GM18907 (cell line): ENCODE data around the gene SLC13A5.
"Not testable (repeated sequence)": the region's sequence is repeated elsewhere in the genome, so short reads cannot be mapped to it uniquely, and the experiment has no call there.

ENCODE experiments used
- ATAC-seq: cut with Tn5 transposase; IDR thresholded peaks from one replicate; pipeline ENCODE4 v1.9.1; 2021; ENCODE audit warnings: mild to moderate bottlenecking, moderate library complexity; ENCODE audit not compliant: unreplicated experiment

SLC13A5 gene

DNA sequence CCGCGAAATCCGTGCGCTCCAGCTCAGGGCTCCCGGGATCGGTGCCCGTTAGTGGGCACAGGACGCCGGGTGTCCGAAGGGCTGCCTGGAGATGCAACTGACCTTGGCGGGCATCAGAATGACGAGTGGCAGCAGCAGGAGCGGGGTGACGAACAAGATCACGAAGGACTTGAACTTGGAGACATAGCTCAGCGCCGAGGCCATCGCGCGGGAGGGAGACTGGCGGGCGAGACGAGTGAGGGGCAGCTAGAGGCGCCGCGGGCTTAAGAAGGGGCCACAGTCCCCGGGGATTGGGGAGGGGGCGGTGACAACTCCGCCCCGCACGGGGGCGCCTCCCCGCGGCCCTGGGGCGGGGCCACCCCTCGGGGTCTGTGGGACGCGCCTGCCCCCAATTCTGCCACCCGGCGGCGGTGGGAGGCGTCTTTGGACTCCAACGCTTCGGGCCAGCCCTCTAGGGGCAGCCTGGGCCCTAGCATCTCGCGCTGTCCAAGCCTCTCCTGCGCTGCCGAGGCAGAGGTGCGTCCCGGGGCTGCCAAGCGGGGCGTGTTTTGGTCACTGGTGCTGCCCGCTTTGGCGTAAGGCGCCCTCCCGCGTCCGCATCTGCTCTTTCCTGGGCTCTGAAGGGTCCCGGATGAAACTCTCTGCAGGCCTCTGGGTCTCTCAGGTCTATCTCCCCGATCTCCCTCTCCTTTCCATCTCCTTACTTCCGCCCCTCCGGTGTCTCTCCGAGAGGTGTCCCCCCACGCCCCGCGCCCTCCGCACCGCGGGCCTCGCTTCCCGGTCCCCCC lies at the start of gene SLC13A5:
Gene SLC13A5 (minus strand): TSS at position 240 of the 788 bp plus-strand sequence. CDS start 36 bp downstream, at position 204.
- no peak for ATAC-seq

DNA sequence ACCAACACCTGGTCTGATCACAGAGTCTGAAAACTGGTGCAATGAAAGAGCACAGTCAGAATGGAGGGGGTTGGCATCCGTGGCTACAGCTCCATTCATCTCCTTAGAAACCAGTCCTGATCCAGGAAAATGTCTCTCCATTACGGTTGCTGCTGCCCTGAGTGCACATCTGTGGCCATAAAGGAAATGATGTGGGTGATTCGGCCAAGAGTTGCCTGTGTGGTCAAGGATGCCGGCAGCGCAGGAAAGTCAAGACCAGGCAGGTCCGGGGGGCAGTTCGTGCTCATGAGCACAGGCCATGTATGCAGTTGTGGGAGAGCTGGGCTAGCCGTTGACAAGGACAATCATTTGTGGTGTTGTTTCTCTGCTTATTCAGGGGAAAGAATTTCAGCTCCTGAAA lies 48.6 kb upstream of the SLC13A5 start:
- ATAC-seq, result no peak

GRCh38 chr17:6757747-6758146 lies 44.6 kb upstream of the SLC13A5 start:
- ATAC-seq, result no peak

- no peak for ATAC-seq
These were observed 43.4 kb upstream of the SLC13A5 start for GRCh38 chr17:6756425-6757031.

- no peak for ATAC-seq
These were observed 42.6 kb upstream of the SLC13A5 start, which contains the start of gene XAF1 for GRCh38 chr17:6755731-6756184. TSS of gene XAF1 (plus strand) at chr17:6756046. CDS start at chr17:6756079, 33 bp downstream.

DNA sequence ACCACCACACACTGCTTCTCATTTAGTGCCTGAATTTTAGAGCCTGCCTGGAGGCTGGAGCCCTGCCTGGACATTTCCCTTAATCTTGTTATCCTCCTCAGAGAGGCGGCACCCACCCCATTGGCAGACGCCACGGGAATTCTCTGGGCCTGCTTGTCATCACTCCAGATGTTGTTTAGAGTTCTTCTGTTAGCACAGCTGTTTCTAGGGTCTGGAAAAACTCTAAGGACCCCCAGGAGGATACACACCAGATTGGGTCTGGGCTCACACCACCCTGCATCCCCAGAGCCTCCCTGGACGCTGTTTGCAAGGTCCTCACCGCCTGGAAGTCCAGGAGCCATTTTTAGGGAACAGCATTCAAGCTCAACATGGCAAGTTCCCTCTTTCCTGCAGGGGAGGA lies 42.1 kb upstream of the SLC13A5 start:
- no peak for ATAC-seq

DNA sequence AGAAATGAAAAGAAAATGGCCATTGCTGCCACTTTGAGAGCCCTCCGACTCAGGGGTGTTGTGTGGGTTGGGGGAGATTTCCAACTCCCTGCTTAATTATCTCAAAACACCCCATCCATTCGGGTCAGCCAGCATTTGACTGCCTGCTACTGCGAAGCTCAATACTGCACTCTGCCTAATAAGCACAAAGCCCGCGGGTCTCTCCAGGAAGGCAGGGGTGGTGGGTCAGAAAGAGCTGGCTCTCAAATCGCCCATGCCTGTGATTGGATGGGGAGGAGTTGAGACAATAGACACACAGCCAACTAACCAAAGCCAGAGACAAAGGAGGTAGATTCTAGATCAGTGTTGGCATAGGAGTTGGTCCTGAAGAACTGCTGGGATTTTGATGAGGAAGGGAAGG lies 40.4 kb upstream of the SLC13A5 start:
- no peak for ATAC-seq

GRCh38 chr17:6753006-6753445 lies 39.9 kb upstream of the SLC13A5 start:
- no peak for ATAC-seq

DNA sequence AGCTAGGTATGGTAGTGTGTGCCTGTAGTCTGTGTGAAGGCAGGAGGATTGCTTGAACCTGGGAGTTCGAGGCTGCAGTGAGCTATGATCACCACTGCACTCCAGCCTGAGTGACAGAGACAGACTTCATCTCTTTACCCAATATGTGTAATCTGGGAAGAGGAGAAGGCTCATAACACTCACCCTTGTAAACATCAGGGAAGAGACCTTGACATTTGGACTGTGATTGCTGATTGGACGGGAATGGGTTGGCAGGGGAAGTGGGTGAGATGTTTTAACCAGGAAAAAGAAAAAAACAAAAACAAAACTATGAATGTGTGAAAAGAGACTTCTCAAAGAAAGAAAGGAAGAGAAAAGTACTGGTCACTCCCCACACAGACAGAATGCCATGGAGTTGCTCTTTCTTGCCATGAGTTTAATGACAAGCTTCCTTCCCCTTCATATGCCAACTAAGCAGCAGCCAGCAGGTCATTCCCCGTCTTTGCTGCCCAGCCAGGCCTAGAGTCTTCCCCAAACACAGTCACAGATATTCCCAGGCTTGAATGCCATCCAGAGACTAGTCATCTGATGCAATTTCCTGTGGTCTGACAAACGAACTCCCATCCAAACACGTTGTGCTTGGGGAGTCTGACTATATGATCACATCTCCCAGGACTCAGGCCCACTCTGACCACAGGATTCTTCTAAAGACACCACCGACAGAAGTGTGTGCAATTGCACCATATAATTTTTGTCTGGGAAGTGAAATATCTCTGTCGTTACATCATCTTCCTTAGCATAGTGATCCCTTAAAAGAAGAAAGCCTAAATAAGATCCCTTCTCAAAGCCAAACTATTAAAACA lies 39.1 kb upstream of the SLC13A5 start:
- no peak for ATAC-seq

- ATAC-seq, result no peak
These were observed 36.4 kb upstream of the SLC13A5 start for GRCh38 chr17:6749519-6749918.

DNA sequence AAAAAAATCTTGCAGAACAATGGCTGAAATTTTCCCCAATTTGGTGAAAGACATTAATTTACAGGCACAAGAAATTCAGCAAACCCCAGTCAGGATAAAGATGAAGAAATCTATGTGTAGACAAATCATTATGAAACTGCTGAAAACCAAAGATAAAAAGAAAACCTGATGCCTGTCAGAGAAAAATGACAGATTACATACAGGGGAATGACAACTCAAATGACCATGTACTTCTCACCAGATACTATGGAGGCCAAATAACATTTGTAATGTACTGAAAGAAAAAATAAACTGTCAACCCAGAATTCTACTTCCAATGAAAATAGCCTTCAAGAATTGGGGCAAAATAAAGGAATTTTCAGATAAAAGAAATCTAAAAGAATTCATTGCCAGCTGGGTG lies 35.4 kb upstream of the SLC13A5 start:
- no peak for ATAC-seq

DNA sequence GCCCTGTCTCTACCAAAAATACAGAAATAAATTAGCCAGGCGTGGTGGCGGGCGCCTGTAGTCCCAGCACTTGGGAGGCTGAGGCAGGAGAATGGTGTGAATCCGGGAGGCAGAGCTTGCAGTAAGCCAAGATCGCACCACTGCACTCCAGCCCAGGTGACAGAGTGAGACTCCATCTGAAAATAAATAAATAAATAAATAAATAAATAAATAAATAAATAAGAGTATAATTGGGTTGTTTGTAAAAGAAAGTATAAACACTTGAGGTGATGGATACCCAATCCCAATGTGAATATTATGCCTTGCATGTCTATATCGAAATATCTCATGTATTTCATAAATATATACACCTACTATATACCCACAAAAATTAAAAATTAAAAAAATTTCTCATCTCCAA lies 33.5 kb upstream of the SLC13A5 start:
- ATAC-seq, result not testable (repeated sequence)

- ATAC-seq, result no peak
These were observed 16.4 kb upstream of the SLC13A5 start for GRCh38 chr17:6729531-6729930.

DNA sequence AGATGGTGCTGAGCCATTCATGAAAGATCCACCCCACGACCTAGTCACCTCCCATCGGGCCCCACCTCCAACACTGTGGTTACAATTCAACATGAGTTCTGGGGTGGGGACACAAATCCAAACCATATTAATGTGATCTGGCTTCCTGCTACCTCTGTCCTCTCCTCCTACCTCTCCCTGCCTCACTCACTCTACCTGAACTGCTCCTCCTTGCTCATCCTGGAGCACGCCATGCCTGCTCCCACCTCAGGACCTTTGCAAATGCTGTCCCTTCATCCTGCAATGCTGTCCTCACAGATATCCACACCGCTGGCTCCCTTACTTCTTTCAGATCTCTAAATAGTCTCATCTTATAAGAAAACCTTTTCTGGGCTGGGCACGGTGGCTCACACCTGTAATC lies 10.8 kb upstream of the SLC13A5 start:
- ATAC-seq, result no peak

- no peak for ATAC-seq
These were observed 8.6 kb upstream of the SLC13A5 start for GRCh38 chr17:6721744-6722143.

DNA sequence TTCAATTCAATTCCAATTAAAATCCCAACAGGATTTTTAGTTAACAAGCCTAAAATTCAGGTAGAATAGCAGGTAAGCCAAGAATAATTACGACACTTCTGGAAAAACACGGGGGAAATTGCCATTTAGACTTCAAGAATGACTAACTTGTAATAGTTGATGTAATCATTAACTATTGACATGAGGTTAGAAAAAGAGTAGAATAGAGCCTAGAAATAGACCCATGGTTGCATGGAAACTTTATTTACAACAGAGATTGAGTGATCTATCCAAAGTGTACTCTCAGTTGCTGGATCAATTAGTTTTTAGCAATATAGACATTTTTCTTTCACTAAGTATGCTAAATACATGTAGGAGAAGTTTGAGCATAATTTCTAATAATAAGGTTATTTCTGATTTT lies 3.6 kb upstream of the SLC13A5 start:
- no peak for ATAC-seq

- no peak for ATAC-seq
These were observed 1.2 kb upstream of the SLC13A5 start for GRCh38 chr17:6714315-6714874.

DNA sequence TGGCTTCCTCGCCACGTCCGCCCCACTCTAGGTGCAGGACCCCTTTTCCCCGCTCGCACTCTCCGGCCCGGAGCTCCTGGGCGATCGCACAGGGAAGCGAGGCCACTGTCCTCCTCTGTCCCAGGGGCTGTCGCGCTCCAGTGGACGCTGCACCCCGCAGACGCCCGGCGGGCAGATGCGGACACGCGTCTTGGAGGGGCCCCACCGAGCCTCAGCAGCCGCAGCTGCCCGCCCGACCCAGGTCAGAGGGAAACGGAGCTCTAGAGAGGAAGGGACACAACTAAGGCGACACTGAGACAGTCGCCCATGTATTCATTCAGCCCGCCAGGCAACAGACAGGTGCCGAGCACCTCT lies 726 bp upstream of the SLC13A5 start:
- ATAC-seq, result no peak

- ATAC-seq, result no peak
These were observed 377 bp downstream of the SLC13A5 start for GRCh38 chr17:6712854-6713129.

DNA sequence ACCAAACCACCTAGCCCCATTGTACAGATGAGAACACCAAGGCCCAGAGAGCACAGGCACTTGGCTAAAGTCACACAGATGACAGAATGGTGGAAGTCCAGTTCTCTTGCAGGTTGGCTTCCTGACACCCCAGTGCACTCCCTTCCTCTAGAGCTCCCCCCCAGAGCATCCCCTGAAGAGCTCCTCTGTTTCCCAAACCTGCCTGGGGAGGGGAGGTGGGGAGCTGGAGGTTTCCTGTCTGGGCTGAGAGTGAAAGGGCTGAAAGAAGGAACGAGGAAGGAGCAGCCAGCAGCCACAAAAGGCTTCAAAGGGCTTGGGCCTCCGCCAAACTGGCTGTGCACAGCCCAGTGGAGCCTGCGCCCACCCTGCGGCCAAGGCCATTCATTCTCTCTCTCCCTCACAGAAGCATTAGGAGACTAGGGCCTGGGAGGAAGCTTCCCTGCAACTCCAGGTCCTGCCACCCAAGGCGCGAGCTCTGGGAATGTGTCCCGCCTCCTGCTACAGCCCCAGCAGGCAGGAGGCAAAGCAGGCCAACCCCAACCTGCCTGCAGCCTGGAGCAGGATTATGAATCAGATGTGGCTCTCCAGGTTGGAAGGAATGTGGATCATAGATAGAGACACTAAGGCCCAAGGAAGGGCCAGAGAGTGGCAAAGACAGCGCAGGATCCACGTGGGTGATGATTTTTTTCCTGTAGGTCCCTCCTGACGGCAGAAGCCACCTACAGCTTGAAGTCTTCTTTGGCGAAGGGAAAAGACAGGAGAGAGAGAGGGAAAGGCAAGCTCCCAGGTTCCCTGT lies 913 bp downstream of the SLC13A5 start:
- no peak for ATAC-seq

DNA sequence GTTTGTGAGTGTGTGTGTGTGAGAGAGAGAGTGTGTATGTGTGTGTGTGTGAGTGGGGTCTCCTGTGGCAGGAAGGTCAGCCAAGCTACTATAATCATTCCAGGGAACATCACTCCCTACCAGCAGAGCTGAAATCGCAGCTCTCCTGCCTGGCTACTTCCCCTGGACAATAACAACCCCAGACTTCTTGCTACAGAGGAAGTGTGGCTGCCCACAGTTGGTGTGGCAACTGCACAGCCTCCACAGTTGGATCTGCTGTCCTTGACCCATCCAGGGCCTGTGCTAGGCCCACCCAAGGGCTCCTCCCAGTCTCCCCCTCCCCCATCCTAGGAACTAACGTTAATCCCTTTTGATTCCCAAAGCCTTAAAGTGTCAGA lies 1.5 kb downstream of the SLC13A5 start:
- no peak for ATAC-seq
